ENCODE data around the gene CLP1. TPM values are rescaled to one million over a fixed set of nuclear protein-coding genes. Genes with fewer than 3 reads are reported as not detected.

The CLP1 gene
- total RNA-seq, 1 donor from 2014 or later, result 31.1 TPM

DNA sequence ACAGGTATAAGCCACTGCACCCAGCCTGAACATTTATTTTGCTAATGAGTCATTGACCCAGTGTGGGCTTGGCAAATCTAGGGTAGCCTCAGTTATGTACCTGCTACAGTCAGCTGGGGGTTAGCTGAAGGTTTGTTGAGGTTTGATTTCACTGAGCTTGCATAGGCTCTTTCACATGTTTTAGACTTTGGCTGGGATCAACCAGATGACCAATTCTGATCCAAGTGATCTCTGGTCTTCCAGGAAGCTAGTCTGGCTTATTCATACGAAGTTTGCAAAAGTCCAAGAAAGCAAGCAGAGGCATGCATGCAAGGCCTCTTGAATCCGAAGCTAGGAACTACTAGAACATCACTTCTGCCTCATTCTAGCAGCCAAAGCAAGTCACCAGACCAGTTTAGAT is 39.1 kb upstream of the CLP1 start:
- Mint-ChIP-seq H3K27me3 (ENCODE audit: unreplicated experiment) (no peaks in the 10 kb centered on the region), H3K4me1 (ENCODE audit: unreplicated experiment) (no peaks in the 10 kb centered on the region), H3K9me3 (ENCODE audit: unreplicated experiment) (peaks cover 6% of the 10 kb centered on the region), H3K36me3 (ENCODE audit: low read depth, unreplicated experiment) (peaks cover 51% of the 10 kb centered on the region), H3K27ac (ENCODE audit: unreplicated experiment) (no peak overlapping the region), H3K4me3 (ENCODE audit: unreplicated experiment) (no peak overlapping the region)
- no peak for TF ChIP-seq CTCF (IDR thresholded peaks at IDR 0.05; ENCODE audit: unreplicated experiment)
- no peak for DNase-seq (ENCODE audit: low spot score)

DNA sequence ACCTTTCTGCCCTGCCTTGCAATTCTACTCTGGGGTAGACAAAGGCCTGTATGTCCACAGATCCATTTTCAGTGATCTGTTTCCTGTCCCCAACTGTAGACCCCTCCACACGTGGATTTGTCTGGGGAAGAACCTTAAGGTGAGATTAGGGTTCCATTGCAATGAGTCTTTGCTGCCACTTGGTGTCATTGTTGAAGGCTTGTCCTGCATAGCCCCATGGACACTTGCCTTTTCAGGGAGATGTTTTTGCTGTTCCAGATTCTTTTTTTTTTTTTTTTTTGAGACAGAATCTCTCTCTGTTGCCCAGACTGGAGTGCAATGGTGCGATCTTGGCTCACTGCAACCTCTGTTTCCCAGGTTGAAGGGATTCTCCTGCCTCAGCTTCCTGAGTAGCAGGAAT is 38.2 kb upstream of the CLP1 start:
- Mint-ChIP-seq H3K27ac (ENCODE audit: unreplicated experiment) (no peak overlapping the region), H3K27me3 (ENCODE audit: unreplicated experiment) (no peaks in the 10 kb centered on the region), H3K36me3 (ENCODE audit: low read depth, unreplicated experiment) (peaks cover 49% of the 10 kb centered on the region), H3K4me1 (ENCODE audit: unreplicated experiment) (no peaks in the 10 kb centered on the region), H3K4me3 (ENCODE audit: unreplicated experiment) (peak overlapping the region; percentile 37), H3K9me3 (ENCODE audit: unreplicated experiment) (peaks cover 6% of the 10 kb centered on the region)
- TF ChIP-seq CTCF (IDR thresholded peaks at IDR 0.05; ENCODE audit: unreplicated experiment), result peak; percentile 21
- DNase-seq (ENCODE audit: low spot score), result no peak

GRCh38 chr11:57620467-57620866 is 37.1 kb upstream of the CLP1 start:
- Mint-ChIP-seq H3K4me3 (ENCODE audit: unreplicated experiment) (no peak overlapping the region), H3K36me3 (ENCODE audit: low read depth, unreplicated experiment) (peaks cover 44% of the 10 kb centered on the region), H3K27me3 (ENCODE audit: unreplicated experiment) (peaks cover 6% of the 10 kb centered on the region), H3K4me1 (ENCODE audit: unreplicated experiment) (no peaks in the 10 kb centered on the region), H3K27ac (ENCODE audit: unreplicated experiment) (no peak overlapping the region), H3K9me3 (ENCODE audit: unreplicated experiment) (peaks cover 6% of the 10 kb centered on the region)
- no peak for TF ChIP-seq CTCF (IDR thresholded peaks at IDR 0.05; ENCODE audit: unreplicated experiment)
- DNase-seq (ENCODE audit: low spot score), result no peak

- DNase-seq (ENCODE audit: low spot score), result no peak
- Mint-ChIP-seq H3K36me3 (ENCODE audit: low read depth, unreplicated experiment) (peaks cover 35% of the 10 kb centered on the region), H3K27me3 (ENCODE audit: unreplicated experiment) (peaks cover 6% of the 10 kb centered on the region), H3K4me3 (ENCODE audit: unreplicated experiment) (peak overlapping the region; percentile 3), H3K9me3 (ENCODE audit: unreplicated experiment) (peaks cover 6% of the 10 kb centered on the region), H3K27ac (ENCODE audit: unreplicated experiment) (no peak overlapping the region), H3K4me1 (ENCODE audit: unreplicated experiment) (no peaks in the 10 kb centered on the region)
- no peak for TF ChIP-seq CTCF (IDR thresholded peaks at IDR 0.05; ENCODE audit: unreplicated experiment)
Measured at GRCh38 chr11:57622263-57622662, 35.3 kb upstream of the CLP1 start.

DNA sequence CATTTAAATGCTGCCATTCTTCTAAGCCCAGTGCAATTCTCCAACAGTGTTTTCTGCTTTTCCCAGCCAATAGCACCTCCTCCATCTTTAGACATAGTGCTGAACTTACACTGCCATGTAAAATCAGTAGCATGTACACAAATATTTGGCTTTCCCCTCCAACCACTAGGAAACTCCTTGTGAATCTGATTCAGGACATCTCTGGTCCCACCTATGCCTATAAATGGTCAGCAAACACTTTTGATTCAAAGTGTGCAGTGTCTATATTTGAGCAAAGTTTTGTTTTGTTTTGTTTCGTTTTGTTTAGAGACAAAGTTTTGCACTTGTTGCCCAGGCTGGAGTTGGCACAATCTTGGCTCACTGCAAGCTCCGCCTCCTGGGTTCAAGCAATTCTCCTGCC is 32.7 kb upstream of the CLP1 start:
- Mint-ChIP-seq H3K27ac (ENCODE audit: unreplicated experiment) (no peak overlapping the region), H3K9me3 (ENCODE audit: unreplicated experiment) (peaks cover 6% of the 10 kb centered on the region), H3K4me3 (ENCODE audit: unreplicated experiment) (no peak overlapping the region), H3K4me1 (ENCODE audit: unreplicated experiment) (no peaks in the 10 kb centered on the region), H3K27me3 (ENCODE audit: unreplicated experiment) (peaks cover 6% of the 10 kb centered on the region), H3K36me3 (ENCODE audit: low read depth, unreplicated experiment) (peaks cover 29% of the 10 kb centered on the region)
- TF ChIP-seq CTCF (IDR thresholded peaks at IDR 0.05; ENCODE audit: unreplicated experiment), result no peak
- no peak for DNase-seq (ENCODE audit: low spot score)

All from endothelial cell (in vitro differentiated cells).